Stimulated activated CD8-positive, alpha-beta memory T cell treated with anti-CD3 and anti-CD28 coated beads, Interleukin-7, amount 100 ng/mL, for 1 hour (primary cell): ENCODE data around the gene ODC1.

Experiments used
- DNase-seq, 2 donors: peaks; one replicate each; pipeline ENCODE4 v3.0.0-alpha.2; 2020; ENCODE audit warnings: low read depth in 2 of 2

ODC1 gene

DNA sequence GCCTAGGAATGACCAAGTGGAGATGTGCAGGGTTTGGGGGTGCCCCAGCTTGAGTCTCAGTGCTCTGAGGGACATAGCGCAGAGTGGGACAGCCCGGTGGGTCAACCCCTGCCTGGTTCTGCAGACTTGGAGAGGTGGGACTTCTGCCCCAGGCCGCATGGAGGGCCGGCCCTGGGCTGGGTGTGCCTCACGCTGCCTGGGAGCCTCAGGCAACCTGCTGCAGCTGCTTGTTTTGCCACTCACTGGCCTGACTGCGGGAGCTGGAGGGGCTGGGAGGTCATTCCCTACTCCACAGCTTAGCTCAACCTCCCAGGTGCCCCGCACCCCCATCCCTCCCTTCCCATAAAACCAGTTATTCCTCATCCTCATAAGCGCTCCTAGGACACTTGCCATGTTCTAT is 33.1 kb downstream of the ODC1 start:
- no peak for DNase-seq

DNA sequence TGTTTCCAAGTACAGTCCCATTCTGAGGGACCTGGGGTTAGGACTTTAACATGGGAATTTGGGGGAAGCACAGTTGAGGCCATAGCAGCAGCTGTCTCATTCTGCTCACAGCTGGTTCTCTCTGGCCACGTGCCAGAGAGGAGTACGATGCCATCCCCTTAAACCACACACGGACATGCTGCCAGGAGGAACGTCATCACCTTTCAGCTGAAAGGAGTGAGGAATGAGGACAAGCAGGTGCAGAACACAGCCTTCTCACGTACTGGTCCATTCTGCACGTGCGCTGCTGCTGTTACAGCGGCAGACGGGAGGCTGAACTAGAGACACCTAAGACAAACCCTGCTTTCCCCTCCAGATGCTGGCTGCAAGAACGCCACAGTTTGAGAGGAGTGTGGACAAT is 33.5 kb downstream of the ODC1 start:
- DNase-seq, result no peak

DNA sequence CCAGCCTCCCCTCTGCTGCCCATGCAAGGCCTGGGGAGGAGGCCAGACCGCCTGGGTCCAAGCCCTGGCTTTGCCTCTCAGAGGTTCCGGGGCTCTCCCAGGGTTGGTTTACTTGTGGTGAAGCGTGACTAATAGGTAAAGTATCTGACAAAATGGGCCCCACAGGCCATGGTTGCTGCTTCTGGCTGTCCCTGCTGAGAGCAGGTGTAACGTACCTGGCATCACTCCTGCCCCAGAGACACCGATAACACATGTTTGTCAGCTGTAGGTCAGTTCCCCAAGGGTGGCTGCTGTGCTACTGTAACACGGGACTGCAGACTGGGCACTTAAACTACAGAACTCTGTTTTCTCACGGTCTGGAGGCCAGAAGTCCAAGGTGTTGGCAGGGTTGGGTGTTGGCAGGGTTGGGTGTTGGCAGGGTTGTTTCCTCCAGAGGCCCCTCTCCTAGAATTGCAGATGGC is 34.1 kb downstream of the ODC1 start:
- no peak for DNase-seq

DNA sequence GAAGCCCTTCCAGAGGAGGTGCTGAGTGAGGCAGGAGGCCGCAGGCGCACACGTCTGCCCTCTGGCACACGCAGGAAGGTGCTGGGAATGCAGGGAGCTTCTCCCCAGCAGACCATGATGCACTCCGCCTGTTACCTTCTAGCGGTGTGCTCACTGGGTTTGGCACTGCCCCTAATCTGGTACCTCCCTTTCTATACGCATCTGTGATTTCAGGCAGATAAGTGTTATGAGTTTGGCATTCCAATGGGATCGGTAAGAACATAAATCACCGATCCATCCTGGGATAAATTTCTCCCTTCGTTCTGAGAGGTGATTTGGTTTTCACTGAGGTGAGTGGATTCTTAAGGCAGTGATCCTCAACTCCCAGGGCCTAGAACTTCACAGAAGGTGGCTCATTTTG is 34.6 kb downstream of the ODC1 start:
- DNase-seq, result no peak

DNA sequence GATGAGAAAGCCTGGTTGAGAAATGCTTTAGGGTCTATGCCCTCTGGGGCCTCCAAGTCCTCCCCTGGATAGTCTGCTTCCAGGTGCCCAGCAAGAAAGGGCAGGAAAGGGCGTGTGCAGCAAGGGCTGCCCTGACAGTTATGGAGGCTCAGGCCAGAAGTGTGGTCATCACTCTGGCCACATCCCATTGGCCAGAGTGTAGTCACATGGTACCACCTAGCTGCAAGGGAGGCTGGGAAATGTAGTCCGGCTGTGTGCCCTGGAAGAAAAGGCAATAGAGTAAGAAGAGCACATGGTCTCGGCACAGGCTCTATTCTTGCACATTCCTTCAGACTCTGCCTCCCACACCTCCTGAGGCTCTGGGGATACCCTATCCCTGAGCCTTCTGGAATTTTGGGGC is 35.7 kb downstream of the ODC1 start:
- DNase-seq, result no peak

DNA sequence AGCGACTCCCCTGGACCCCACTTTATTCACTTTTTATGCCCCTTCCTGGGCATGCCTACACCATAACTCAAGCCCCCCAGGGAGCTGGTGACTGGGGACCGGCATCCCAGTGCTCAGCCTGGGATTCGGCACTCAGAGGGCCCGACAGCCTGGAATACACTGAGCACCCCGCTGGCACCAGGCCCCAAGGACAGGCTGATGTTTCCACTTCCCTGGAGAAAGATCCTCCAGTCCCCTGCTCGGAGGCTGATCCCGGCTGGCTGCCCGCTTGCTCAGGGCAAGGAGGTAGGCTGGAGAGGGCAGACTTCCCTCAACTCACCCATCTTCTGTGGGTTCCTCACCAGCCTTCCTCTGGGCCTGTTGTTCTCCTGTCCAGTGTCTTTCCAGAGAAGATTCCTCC is 36.6 kb downstream of the ODC1 start:
- no peak for DNase-seq

DNA sequence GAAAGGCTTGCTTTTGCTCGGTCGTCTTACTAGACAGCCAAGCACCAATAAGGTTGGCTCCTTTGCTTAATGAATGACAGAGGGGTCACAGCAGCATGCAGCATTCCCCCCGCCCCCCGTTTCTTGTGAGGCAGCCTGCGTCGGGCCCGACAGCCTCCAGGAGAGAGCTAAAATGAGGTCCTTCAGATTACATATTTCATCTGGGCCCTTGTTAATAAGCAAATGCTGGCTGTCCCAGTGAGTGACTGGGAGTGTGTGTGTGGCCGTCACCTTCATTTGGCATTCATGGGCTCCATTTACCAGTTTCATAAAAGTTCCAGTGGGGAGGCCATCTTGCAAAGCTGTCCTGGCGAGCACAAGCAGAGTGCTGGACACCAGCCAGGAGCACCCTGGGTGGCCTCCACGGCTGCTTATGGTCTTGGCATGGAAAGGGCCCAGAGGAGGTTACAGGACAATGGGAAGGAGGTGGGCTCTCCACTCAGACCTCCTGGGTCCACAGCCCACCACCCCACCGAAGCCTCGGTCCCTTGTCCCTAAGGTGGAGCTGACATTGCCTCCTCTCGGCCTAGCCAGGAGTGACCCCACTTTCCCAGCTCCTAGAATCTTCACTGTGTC is 37.2 kb downstream of the ODC1 start:
- no peak for DNase-seq

DNA sequence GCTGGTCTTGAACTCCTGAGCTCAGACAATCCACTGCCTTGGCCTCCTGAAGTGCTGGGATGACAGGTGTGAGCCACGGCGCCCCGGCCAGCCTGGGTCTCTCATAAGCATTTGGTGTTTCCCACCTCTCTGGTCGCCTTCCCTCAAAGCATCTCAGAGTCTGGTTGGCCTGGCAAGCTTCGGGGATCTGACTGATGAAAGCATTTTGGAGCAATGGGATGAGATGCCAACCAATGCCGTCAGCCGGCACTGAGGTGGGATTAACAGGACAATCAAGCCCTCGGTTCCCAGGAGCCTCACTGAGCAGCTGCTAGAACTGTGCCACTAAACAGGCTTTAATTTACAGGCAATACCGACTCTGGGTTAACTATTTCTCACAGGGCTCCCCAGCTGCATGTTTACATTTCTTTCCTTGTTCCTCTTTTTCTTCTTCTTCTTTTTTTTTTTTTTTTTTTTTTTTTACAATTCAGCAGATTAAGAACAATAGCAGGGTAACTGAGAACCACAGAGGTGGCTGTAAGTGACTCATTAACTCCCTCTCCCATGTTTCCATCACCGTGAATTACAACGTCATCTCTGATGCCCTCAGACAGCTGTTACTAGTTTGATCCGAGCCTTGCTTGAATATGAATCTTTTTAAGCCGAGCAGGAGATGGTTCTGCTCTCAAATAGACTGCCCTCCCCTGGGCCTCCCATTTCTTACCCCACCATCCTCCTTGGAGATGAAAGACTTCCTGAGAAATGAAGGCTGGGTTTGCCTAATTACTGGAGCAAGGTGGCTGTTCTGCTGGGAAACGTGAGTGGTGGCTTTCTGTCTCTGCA is 37.9 kb downstream of the ODC1 start:
- DNase-seq, result no peak

DNA sequence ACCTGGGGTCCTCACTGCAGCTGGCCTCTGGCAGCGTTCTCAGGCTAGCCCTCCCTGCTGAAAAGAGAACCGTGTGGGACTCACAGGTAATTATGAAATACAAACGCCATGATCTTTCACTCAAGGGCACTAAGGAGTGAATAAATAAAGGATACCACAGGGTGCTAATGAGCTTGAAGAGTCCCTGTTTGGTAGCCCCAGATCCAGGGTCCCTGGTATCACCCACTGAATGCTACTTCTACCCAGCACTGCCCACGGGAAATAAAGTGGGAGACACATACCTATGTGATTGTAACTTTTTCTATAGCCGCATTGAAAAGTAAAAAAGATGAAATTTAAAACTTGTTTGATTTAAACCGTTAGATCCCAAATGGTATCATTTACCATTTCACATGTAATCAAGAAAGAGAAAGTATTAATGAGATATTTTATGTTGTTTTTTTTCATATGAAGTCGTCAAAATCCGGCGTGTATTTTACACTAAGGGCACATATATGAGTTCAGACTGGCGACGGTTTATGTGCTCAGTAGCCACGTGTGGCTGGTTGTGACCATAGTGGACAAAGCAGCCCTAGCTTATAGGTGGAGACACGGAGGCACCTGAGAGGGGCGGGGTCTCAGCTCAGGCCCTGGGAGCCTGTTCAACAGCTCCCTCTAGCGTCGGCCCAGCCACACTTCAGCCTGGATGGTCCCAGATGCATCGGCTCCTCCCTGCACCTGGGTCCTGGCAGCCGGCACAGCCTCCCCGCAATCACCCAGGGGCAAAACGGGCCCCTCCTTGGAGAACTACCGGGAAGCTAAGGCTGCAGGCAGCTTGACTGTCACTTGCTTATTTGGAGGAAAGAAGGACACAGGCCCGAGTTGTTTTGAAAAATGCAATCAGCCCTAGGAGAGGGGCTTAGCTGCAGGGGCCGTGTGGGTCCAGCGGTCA is 39.2 kb downstream of the ODC1 start:
- peak; percentile 58 to 65 for DNase-seq

DNA sequence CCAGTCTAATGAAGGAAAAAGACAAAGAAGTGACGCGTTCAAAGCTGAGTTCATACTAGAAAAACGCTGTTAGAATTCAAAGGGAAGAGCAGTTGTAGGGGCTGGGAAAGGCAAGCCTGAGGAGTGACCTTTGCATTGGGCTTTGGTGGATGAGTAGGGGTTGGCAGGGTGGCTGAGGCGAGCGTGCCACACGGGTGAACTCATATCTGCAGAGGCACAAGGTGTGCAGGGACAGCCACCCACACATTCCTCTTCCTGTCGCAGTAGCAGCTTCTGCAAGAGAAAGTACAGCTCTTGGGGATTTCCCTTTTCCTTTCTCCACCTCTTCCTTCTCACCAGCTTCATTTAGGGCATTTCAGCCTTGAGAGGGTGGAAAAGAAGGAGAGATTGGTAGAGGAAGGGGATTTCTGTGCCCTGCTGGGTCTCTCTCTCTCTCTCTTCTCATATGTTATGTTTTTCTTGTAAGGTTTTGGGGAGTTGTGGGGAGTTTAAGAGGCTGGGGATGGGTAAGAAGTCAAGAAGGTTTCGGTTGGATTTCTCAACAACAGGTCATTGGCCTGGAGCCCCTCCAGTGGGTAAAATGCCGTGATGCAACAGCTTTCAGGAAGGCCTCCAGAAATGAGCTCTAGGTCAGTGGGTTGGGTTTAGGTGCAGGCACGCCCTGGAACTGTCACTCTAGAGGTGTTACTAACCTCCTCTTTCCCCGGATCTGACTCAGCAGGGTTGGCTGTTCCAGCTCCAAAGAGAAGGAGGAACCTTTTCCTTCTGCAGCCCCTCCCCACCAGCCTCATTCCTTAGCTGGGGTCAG is 40.1 kb downstream of the ODC1 start:
- DNase-seq, result peak; percentile 22 to 23

DNA sequence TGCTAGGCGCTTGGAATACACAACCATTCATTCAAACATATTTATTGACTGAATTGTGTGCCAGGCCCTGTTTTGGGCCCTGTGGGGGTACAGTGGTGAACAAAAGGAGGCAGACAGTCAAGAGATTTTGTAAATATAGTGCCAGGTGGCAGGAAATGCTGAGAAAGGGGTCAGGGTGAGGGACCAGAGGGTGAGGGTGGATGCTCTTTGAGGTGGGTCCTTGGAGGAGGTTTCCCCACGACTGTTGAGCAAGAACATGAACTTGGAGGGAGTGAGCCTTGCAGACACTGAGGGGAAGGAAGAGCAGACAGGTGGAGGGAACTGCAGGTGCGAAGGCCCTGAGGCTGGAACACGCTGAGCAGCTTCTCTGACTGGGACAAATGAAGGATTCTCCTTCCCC is 40.7 kb downstream of the ODC1 start:
- no peak for DNase-seq

DNA sequence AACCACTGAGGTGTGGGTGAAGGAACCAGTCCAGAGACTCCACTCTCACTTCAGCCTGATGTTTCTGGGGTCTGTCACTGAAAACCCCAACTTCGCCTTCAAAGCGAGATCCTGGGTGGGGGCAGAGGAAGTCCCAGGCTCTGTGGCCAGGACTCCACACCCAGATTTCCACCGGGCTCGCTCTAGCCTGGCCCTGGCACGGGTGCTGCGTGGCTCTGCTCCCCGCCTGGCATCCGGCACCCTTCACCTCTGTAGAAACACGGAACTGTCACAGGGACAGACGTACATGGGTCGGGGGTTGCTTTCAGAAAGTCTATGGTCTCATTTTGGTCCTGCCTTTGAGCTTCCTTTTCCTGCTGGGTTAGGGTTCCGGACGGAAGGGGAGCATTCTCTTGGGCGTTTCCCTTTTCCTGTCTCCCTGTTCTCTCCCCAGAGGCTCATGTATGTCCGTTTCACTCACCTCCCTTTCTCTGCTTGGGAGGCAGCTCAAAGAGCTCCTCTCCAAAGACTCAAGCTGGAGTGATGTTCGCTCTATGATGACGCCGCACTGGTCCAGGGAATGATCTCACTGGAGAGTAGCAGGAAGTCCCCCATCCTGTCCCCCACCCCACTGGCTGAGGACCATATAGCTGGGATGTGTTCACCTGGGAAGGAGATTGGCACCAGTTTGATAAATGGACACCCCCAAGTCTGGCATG is 41.5 kb downstream of the ODC1 start:
- no peak for DNase-seq

DNA sequence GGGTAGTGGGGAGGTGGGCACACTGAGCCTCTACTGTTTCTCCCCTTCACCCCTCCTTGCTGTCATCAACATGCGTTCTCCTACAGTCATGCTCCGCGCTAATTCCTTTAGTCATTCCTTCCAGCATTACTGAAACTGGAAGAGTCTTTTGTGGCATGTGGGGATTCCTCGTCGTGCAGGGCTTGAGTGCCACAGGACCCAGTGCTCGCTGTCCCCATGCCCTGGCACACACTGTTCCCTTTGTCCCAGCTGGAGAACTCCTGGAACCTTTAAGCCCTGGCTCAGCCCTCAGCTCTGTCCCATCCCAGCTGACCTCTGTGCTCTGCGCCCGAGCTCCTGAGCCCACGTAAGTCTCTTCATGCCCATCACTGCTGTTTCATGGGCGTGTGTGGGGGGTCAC is 42.1 kb downstream of the ODC1 start:
- no peak for DNase-seq

DNA sequence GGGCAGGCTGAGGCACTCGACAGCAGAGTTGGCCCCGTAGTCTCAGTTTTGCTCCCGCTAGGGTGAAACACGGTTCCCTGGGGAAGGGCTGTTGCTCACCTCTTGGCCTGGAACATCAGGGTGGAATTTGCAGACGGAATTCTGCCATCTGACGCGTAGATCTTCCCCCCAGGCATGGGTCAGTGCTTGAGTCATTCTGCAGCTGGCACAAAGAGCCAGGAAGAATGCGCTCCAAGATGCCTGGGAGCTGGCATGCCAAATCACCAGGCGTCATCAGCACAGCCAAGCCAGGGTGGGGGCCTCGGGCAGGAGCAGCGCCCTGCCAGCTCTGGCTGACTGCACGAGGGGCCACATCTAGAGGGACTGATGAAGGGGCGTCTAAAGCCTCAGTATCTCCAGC is 42.7 kb downstream of the ODC1 start:
- DNase-seq, result no peak

DNA sequence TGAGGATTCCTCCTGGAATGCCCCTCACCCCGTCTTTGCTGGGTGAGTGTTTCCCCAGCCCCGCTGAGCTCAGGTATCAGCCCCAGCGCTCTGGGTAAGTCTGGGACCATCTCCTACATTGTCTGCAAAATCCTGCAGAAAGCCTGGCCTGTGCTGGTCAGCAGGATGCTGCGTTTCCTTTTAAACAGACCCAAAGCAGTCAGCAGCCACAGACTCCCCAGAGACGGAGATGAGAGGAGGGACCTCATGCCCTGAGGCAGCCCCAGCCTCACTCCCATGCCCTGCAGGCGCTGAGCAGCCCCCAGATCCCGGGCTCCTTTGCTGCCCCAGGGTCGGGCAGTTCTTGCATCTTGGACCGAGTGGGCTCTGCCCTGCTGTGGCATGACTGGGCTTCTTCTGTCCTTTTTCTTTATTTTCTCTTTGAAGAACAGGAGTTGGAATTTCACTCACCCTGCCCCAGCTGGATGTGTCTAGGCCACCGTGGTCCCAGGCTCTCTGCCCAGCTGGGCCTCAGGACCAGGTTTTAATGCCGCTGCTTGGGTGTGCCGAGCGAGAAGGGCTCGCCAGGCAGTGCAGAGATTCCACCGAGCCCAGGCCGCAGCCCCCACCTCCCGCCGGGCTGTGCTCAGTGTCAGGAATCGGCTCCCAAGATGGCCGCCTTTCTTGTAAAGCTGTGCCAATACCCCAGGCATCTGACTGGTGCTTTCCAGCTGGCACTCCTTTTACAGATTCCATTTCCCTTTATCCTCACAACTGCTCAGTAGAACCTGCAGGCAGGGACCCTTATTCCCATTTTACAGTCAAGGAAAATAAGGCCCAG is 43.6 kb downstream of the ODC1 start:
- no peak for DNase-seq

DNA sequence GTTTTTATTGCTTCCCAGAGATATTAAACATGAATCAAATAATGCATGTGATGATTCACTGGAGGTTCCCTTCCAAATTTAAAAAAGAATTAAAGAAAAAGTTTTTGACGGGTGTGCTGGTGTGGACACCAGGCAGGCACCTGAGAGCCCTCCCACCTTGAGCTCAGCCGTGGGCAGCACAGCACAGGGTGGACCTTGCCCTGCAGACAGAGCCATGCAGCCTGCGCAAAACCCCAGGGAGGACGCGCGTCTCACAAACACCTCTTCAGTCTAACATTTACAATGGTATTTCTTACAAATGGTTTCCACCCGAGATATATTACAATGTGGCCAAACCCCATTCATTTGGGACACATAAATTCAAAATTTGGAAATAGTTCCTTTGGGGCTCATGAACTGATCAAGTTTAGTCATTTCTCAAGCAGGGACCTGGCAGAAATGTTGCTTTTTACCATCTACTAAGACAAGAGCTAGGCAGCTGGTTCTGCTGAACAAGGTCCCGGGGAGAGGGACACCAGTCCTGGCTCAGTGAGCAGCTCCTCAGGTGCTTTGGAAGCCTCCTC is 45.4 kb downstream of the ODC1 start:
- no peak for DNase-seq

DNA sequence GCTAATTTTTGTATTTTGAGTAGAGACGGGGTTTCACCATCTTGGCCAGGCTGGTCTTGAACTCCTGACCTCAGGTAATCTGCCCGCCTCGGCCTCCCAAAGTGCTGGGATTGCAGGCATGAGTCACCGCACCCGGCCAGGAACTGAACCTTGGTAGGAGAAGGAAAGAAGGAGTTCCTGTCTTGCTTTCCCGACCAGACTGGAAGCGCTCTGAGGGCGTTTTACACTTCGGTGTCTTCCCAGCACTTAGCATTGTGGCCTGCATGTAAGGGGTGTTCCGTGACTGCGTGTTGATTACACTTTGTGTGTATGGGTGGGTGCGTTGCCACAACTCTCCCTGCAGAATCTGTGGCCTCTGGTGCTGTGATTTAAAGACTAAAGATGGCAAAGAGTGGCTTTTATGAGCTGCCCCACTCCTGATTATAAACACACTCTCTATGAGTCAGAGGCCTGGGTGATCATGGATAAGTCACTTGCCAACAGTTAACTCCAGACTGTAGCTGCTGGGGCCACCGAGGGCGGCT is 46.0 kb downstream of the ODC1 start:
- DNase-seq, result no peak

DNA sequence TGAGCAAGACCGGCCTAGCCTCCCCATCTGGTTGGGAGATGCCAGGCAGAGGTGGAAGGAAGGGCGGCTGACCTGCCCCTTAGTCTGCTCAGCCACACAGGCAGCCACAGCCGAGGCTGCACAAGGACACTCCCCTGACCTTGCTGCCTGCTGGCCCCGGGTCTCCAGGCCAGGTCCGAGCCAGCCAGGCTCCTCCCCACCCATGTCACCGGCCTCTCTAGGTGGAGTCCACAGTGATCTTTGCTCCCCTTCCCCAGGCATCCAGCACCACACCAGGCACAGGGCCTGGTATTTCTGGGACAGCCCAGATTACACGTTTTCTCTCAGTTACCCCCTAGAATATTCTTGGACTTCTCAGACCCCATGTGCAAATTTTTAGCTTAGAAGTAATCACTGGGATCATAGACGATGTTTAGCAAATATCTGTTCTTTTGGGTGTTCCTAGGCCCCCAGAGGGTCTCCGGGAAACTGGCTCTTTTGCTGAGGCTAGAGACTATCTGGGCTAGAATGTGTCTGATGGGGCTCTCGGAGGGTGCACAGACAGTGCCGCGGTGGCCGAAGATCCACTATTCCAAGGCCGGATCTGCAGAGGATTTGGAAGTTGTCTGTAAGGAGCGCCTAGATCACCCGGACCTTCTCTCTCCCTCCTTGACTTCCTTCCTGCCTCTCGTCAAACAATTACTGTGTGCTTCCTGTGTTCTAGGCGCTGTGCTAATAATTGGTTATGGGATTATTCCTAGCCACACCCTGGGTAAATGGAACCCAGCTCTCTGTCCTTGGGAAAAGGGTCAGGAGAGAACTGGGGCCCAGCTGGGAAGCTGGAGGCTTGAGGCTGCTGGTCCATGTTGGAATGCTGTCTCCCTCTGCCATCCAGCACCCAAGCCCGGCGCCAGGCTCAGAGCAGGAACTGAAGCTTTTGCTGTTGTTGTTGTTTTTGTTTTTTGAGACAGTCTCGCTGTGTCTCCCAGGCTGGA is 46.9 kb downstream of the ODC1 start:
- DNase-seq, result no peak
